Measurements from ENCODE around the gene MRGPRG.

Gene MRGPRG

GRCh38 chr11:3193373-3194015 lies 25.1 kb downstream of the MRGPRG start:
- in situ Hi-C loops (cut with MboI; ENCODE audit: low pct_unique_long_range_greater_than_20kb, low sequenced_read_pairs, unreplicated experiment), result no loop called here

GRCh38 chr11:3192511-3193372 lies 25.9 kb downstream of the MRGPRG start:
- DNase-seq (ENCODE audit: low spot score), result no peak
- in situ Hi-C loops (cut with MboI; ENCODE audit: low pct_unique_long_range_greater_than_20kb, low sequenced_read_pairs, unreplicated experiment), result no loop called here
- TF ChIP-seq CTCF (IDR thresholded peaks at IDR 0.05; ENCODE audit: extremely low read depth, insufficient read depth, missing control alignments), result no peak

More at GRCh38 chr11:3193373-3194015, 25.1 kb downstream of the MRGPRG start:
- no peak for DNase-seq (ENCODE audit: low spot score)
- TF ChIP-seq CTCF (IDR thresholded peaks at IDR 0.05; ENCODE audit: extremely low read depth, insufficient read depth, missing control alignments), result no peak

- in situ Hi-C loops (cut with MboI; ENCODE audit: low pct_unique_long_range_greater_than_20kb, low sequenced_read_pairs, unreplicated experiment), result no loop called here
- DNase-seq (ENCODE audit: low spot score), result no peak
- no peak for TF ChIP-seq CTCF (IDR thresholded peaks at IDR 0.05; ENCODE audit: extremely low read depth, insufficient read depth, missing control alignments)
These were observed 26.9 kb downstream of the MRGPRG start for GRCh38 chr11:3191586-3192324.

GRCh38 chr11:3190600-3190999 lies 28.0 kb downstream of the MRGPRG start:
- DNase-seq (ENCODE audit: low spot score), result no peak
- in situ Hi-C loops (cut with MboI; ENCODE audit: low pct_unique_long_range_greater_than_20kb, low sequenced_read_pairs, unreplicated experiment), result no loop called here
- TF ChIP-seq CTCF (IDR thresholded peaks at IDR 0.05; ENCODE audit: extremely low read depth, insufficient read depth, missing control alignments), result no peak

GRCh38 chr11:3189886-3190583 lies 28.6 kb downstream of the MRGPRG start:
- in situ Hi-C loops (cut with MboI; ENCODE audit: low pct_unique_long_range_greater_than_20kb, low sequenced_read_pairs, unreplicated experiment), result no loop called here
- DNase-seq (ENCODE audit: low spot score), result no peak
- TF ChIP-seq CTCF (IDR thresholded peaks at IDR 0.05; ENCODE audit: extremely low read depth, insufficient read depth, missing control alignments), result no peak

All from GM13977 (cell line).